ACC112 (cell line): Measurements from ENCODE around the gene CROCC.
"Not testable (repeated sequence)": the region's sequence is repeated elsewhere in the genome, so short reads cannot be mapped to it uniquely, and the experiment has no call there.

Experiments
- H2AFZ ChIP-seq: fragments of 200-600 bp; sonication (generic); one replicate; pipeline ENCODE4 v1.6.0; 2017; ENCODE audit warnings: antibody characterized with exemption, low read length; ENCODE audit not compliant: unreplicated experiment
- H3K27ac ChIP-seq: fragments of 200-600 bp; sonication (generic); 2 replicates; pipeline ENCODE4 v1.5.1; 2014; ENCODE audit warnings: low read depth, mild to moderate bottlenecking, antibody characterized with exemption, low read length, moderate library complexity
- H3K27me3 ChIP-seq: fragments of 200-600 bp; sonication (generic); 2 replicates; pipeline ENCODE4 v1.6.1; 2014; ENCODE audit warnings: mild to moderate bottlenecking, antibody characterized with exemption, low read length, moderate library complexity, mixed read lengths; ENCODE audit not compliant: insufficient read depth
- H3K36me3 ChIP-seq: fragments of 200-600 bp; sonication (generic); 2 replicates; pipeline ENCODE4 v1.6.1; 2016; ENCODE audit warnings: mild to moderate bottlenecking, antibody characterized with exemption, low read length, moderate library complexity, mixed read lengths; ENCODE audit not compliant: insufficient read depth
- H3K4me1 ChIP-seq: fragments of 200-600 bp; sonication (generic); one replicate; pipeline ENCODE4 v1.6.1; 2016; ENCODE audit warnings: low read length, mixed read lengths; ENCODE audit not compliant: insufficient read depth, unreplicated experiment, control insufficient read depth
- H3K4me3 ChIP-seq: fragments of 200-600 bp; sonication (generic); 2 replicates; pipeline ENCODE4 v1.5.1; 2014; ENCODE audit warnings: mild to moderate bottlenecking, low read depth, low read length
- H3K79me2 ChIP-seq: fragments of 200-600 bp; sonication (generic); one replicate; pipeline ENCODE4 v1.6.0; 2016; ENCODE audit warnings: low read length; ENCODE audit not compliant: control insufficient read depth, unreplicated experiment, insufficient read depth

The CROCC gene

DNA sequence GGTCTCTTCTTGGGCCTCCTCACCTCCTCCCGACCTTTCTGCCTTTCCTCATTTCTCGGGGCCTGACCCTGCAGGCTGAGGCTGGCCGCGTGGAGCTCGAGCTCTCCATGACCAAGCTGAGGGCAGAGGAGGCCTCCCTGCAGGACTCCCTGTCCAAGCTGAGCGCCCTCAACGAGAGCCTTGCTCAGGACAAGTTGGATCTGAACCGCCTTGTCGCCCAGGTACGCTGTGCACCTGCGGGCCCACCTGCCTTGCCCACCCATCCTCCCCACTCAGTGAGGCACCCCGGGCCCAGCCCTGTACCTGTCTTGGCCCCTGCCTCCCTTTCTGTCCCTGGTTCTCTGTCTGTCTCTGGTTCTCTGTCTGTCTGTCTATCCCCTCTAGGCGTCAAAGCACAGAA, 24.5 kb downstream of the CROCC start:
- not testable (repeated sequence) for H3K79me2 ChIP-seq, H3K27ac ChIP-seq, H3K27me3 ChIP-seq, H3K4me1 ChIP-seq, H3K36me3 ChIP-seq, H3K4me3 ChIP-seq, H2AFZ ChIP-seq

DNA sequence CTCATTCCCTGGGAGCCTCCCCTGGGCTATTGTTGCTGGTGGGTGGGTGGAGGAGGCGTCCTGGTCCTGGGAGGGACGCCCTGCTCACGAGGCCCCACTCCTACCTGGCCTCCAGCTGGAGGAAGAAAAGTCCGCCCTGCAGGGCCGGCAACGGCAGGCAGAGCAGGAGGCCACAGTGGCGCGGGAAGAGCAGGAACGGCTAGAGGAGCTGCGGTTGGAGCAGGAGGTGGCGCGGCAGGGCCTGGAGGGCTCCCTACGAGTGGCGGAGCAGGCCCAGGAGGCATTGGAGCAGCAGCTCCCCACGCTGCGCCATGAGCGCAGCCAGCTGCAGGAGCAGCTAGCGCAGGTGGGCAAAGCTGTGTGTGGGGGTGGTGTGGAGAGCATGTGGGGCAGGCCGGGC, 24.9 kb downstream of the CROCC start:
- no peak overlapping the region for H3K4me3 ChIP-seq
- H3K36me3 ChIP-seq: no peaks in the 10 kb centered on the region
- H2AFZ ChIP-seq: no peak overlapping the region
- H3K27ac ChIP-seq: no peak overlapping the region
- no peaks in the 10 kb centered on the region for H3K4me1 ChIP-seq
- no peaks in the 10 kb centered on the region for H3K79me2 ChIP-seq
- H3K27me3 ChIP-seq: no peaks in the 10 kb centered on the region

DNA sequence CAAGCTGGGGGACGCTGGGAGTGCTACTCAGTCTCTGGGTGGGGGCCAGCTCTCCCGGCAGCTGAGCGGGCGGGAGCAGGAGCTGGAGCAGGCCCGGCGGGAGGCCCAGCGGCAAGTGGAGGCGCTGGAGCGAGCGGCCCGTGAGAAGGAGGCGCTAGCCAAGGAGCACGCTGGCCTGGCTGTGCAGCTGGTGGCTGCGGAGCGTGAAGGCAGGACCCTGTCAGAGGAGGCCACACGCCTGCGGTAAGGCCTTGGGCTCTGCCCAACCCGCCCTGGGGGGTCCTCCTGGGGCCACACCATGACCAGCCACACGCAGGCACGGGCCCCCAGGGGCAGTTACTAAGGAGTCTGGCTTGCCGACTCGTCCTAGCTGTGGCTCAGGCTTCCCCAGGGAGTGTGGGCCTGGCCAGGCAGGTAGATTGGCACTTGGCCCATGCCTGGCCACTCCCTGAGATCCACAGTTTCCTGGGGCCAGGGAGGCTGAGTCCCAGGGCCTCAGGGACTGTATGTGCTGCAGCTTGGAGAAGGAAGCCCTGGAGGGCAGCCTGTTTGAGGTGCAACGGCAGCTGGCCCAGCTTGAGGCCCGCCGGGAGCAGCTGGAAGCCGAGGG, 26.7 kb downstream of the CROCC start:
- not testable (repeated sequence) for H3K27me3 ChIP-seq, H3K4me3 ChIP-seq, H3K27ac ChIP-seq, H2AFZ ChIP-seq, H3K79me2 ChIP-seq, H3K36me3 ChIP-seq, H3K4me1 ChIP-seq

DNA sequence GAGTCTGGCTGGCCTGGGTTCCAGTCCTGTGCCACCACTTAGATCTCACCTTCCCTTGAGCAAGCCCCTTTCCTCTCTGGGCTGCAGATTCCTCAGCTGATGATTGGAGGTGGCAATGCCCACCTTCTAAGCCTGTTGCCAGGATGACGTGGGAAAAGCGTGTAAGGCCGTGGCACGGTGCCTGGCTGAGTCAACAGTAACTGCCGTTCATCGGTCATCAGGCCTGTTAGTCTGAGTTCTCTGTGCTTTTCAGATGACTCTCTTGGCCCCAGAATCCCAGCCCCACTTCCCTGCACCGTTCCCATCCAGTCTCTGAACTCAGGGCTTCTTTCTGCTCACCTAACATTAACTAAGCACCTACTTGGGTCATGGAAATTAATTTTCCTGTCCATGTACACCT, 27.3 kb downstream of the CROCC start:
- not testable (repeated sequence) for H3K27ac ChIP-seq, H3K36me3 ChIP-seq

DNA sequence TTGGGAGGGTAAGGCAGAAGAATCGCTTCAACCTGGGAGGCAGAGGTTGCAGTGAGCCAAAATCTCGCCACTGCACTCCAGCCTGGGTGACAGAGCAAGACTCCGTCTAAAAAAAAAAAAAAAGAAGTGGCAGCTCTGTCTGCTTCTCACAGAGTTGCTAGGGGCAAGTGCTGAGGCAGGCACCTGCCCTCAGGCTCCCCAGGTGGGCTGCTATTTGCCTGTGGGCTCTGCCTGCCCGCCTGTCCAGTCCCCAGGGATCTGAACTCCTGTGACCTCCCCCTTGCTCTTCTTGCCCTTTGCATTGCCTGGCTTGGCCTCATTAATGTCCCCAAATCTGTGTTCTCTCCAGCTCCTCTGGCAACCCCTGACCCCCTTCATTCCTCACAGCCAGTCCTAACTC, 30.6 kb downstream of the CROCC start:
- H3K4me1 ChIP-seq, H3K27me3 ChIP-seq, H3K27ac ChIP-seq, H2AFZ ChIP-seq, H3K79me2 ChIP-seq, H3K4me3 ChIP-seq, H3K36me3 ChIP-seq: not testable (repeated sequence)

More for the DNA sequence above, 27.3 kb downstream of the CROCC start:
- not testable (repeated sequence) for H2AFZ ChIP-seq, H3K27me3 ChIP-seq, H3K4me3 ChIP-seq, H3K4me1 ChIP-seq, H3K79me2 ChIP-seq

- Histone ChIP-seq H3K4me3 (no peak overlapping the region), H3K4me1 (no peaks in the 10 kb centered on the region), H3K36me3 (no peaks in the 10 kb centered on the region), H3K27ac (no peak overlapping the region), H3K79me2 (no peaks in the 10 kb centered on the region), H2AFZ (no peak overlapping the region), H3K27me3 (no peaks in the 10 kb centered on the region)
These were observed 32.8 kb downstream of the CROCC start for GRCh38 chr1:16954579-16954978.

DNA sequence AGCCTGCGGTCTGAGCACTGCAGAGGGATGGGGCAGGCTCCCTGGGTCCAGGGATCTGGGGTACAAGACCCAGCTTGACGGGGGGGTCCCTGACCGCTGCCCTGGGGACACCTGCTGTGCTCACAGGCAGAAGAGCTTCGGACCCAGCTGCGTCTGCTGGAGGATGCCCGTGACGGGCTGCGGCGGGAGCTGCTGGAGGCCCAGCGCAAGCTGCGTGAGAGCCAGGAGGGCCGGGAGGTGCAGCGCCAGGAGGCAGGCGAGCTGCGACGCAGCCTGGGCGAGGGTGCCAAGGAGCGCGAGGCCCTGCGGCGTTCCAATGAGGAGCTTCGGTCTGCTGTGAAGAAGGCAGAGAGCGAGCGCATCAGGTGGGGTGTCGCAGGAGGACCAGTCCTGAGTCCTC, 33.5 kb downstream of the CROCC start:
- Histone ChIP-seq H3K27me3 (no peaks in the 10 kb centered on the region), H3K36me3 (no peaks in the 10 kb centered on the region), H3K79me2 (no peaks in the 10 kb centered on the region), H3K4me1 (no peaks in the 10 kb centered on the region), H3K27ac (no peak overlapping the region), H3K4me3 (no peak overlapping the region), H2AFZ (no peak overlapping the region)

- Histone ChIP-seq H3K4me3 (no peak overlapping the region), H3K79me2 (no peaks in the 10 kb centered on the region), H3K27me3 (no peaks in the 10 kb centered on the region), H3K27ac (no peak overlapping the region), H3K4me1 (no peaks in the 10 kb centered on the region), H2AFZ (no peak overlapping the region), H3K36me3 (no peaks in the 10 kb centered on the region)
These were observed 35.0 kb downstream of the CROCC start for GRCh38 chr1:16956775-16957174.

- H3K27ac ChIP-seq: no peak overlapping the region
- no peaks in the 10 kb centered on the region for H3K36me3 ChIP-seq
- no peaks in the 10 kb centered on the region for H3K4me1 ChIP-seq
These were observed 36.0 kb downstream of the CROCC start for GRCh38 chr1:16957731-16958130.

GRCh38 chr1:16958475-16958874, 36.7 kb downstream of the CROCC start:
- no peak overlapping the region for H3K27ac ChIP-seq
- H3K79me2 ChIP-seq: no peaks in the 10 kb centered on the region
- no peaks in the 10 kb centered on the region for H3K27me3 ChIP-seq
- no peaks in the 10 kb centered on the region for H3K4me1 ChIP-seq
- no peak overlapping the region for H3K4me3 ChIP-seq
- H3K36me3 ChIP-seq: no peaks in the 10 kb centered on the region
- no peak overlapping the region for H2AFZ ChIP-seq

More at GRCh38 chr1:16957731-16958130, 36.0 kb downstream of the CROCC start:
- H3K79me2 ChIP-seq: no peaks in the 10 kb centered on the region
- H2AFZ ChIP-seq: no peak overlapping the region
- H3K4me3 ChIP-seq: no peak overlapping the region
- H3K27me3 ChIP-seq: no peaks in the 10 kb centered on the region

- Histone ChIP-seq H3K27ac (no peak overlapping the region), H3K4me1 (no peaks in the 10 kb centered on the region)
These were observed 39.0 kb downstream of the CROCC start for GRCh38 chr1:16960560-16961296.

More at GRCh38 chr1:16960560-16961296, 39.0 kb downstream of the CROCC start:
- Histone ChIP-seq H3K27me3 (no peaks in the 10 kb centered on the region), H2AFZ (peak overlapping the region; percentile 33), H3K4me3 (peak overlapping the region; percentile 64), H3K79me2 (no peaks in the 10 kb centered on the region), H3K36me3 (no peaks in the 10 kb centered on the region)
